GM10248 (cell line): ENCODE results near the gene HEPACAM.

Experiments
- CTCF ChIA-PET: fragments of 300-600 bp; sonication (Branson Sonifier 250); formaldehyde crosslinking; extraction: SDS; loops from one replicate; lab custom pipeline; 2021; ENCODE audit warnings: antibody characterized with exemption; lab: Yijun Ruan, JAX
- POLR2A ChIA-PET: fragments of 350-650 bp; sonication (Branson Sonifier 250); formaldehyde crosslinking; extraction: SDS; loops from one replicate; lab custom pipeline; 2020; ENCODE audit warnings: antibody characterized with exemption; lab: Yijun Ruan, JAX
- DNase-seq: peaks from one replicate; pipeline ENCODE4 v3.0.0; 2012; ENCODE audit errors: extremely low spot score
- CTCF ChIP-seq: IDR thresholded peaks from 2 replicates; pipeline ENCODE4 v1.5.1; 2012; ENCODE audit warnings: mild to moderate bottlenecking, low read depth; ENCODE audit errors: extremely low read depth, missing control alignments, control extremely low read depth

Gene HEPACAM

GRCh38 chr11:124882339-124883071 is 53.3 kb downstream of the HEPACAM start:
- no peak for DNase-seq
- no peak for TF ChIP-seq CTCF
- CTCF ChIA-PET = interaction anchor here (1.5 kb wide), 1 partner anchor 10 kb away, joined by 3 read pairs; no protein-coding TSS in a partner anchor
- POLR2A ChIA-PET = no interaction called here

GRCh38 chr11:124880958-124881357 is 54.9 kb downstream of the HEPACAM start:
- DNase-seq = no peak
- ChIA-PET POLR2A (no interaction called here), CTCF (interaction anchor here (1.0 to 1.9 kb wide), 3 partner anchors 8 to 261 kb away, joined by 3 to 4 read pairs (median 3); no protein-coding TSS in a partner anchor)
- no peak for TF ChIP-seq CTCF

- ChIA-PET POLR2A (no interaction called here), CTCF (interaction anchor here (1.1 to 1.9 kb wide), 2 partner anchors 9 to 262 kb away, joined by 3 to 4 read pairs; no protein-coding TSS in a partner anchor)
- DNase-seq = no peak
- no peak for TF ChIP-seq CTCF
Measured at GRCh38 chr11:124880290-124880611, 55.6 kb downstream of the HEPACAM start.

- no peak for DNase-seq
- TF ChIP-seq CTCF = no peak
- ChIA-PET POLR2A (no interaction called here), CTCF (interaction anchor here (1.1 to 1.9 kb wide), 2 partner anchors 9 to 263 kb away, joined by 3 to 4 read pairs; no protein-coding TSS in a partner anchor)
Measured at GRCh38 chr11:124879493-124880289, 56.2 kb downstream of the HEPACAM start.

GRCh38 chr11:124878759-124879492 is 56.9 kb downstream of the HEPACAM start:
- DNase-seq = no peak
- ChIA-PET POLR2A (no interaction called here), CTCF (interaction anchor here (1.4 kb wide), 1 partner anchor 9 kb away, joined by 4 read pairs; no protein-coding TSS in a partner anchor)
- TF ChIP-seq CTCF = no peak
